RWPE2 (cell line): ENCODE data around the gene SMTNL2.

Experiments
- ATAC-seq: fragments of 200-7000 bp; cut with Tn5 transposase; 3 replicates; pipeline ENCODE4 v1.9.1; 2021; ENCODE audit warnings: low read depth
- DNase-seq: peaks from one replicate; pipeline ENCODE4 v3.0.0-alpha.2; 2020; ENCODE audit warnings: low spot score
- H3K27ac ChIP-seq: fragments of 450-650 bp; 2 replicates; pipeline ENCODE4 v1.5.1; 2017; ENCODE audit warnings: mild to moderate bottlenecking; ENCODE audit not compliant: poor library complexity, severe bottlenecking
- H3K27me3 ChIP-seq: fragments of 250-450 bp; sonication (Bioruptor Pico); 2 replicates; pipeline ENCODE4 v1.5.1; 2021; ENCODE audit warnings: mild to moderate bottlenecking, moderate library complexity; ENCODE audit not compliant: insufficient read depth, poor library complexity, severe bottlenecking
- H3K36me3 ChIP-seq: fragments of 250-450 bp; sonication (Bioruptor Pico); 2 replicates; pipeline ENCODE4 v1.5.1; 2020; ENCODE audit warnings: low read depth, mild to moderate bottlenecking, moderate library complexity
- H3K4me1 ChIP-seq: fragments of 250-450 bp; sonication (Bioruptor Pico); 2 replicates; pipeline ENCODE4 v1.5.1; 2021; ENCODE audit warnings: mild to moderate bottlenecking, moderate library complexity; ENCODE audit not compliant: insufficient read depth, poor library complexity, severe bottlenecking
- H3K4me3 ChIP-seq: fragments of 250-450 bp; sonication (Bioruptor Pico); 2 replicates; pipeline ENCODE4 v1.5.1; 2021; ENCODE audit warnings: mild to moderate bottlenecking, moderate library complexity; ENCODE audit not compliant: severe bottlenecking
- H3K9me3 ChIP-seq: fragments of 250-450 bp; sonication (Bioruptor Pico); 2 replicates; pipeline ENCODE4 v1.5.1; 2021; ENCODE audit warnings: mild to moderate bottlenecking, moderate library complexity; ENCODE audit not compliant: severe bottlenecking
- TF ChIP-seq, protein P1 (sequence below): fragments of 450-650 bp; IDR thresholded peaks from one replicate; pipeline ENCODE4 v1.5.1; 2017; ENCODE audit warnings: mild to moderate bottlenecking, moderate library complexity; ENCODE audit not compliant: poor library complexity, severe bottlenecking

SMTNL2 gene

DNA sequence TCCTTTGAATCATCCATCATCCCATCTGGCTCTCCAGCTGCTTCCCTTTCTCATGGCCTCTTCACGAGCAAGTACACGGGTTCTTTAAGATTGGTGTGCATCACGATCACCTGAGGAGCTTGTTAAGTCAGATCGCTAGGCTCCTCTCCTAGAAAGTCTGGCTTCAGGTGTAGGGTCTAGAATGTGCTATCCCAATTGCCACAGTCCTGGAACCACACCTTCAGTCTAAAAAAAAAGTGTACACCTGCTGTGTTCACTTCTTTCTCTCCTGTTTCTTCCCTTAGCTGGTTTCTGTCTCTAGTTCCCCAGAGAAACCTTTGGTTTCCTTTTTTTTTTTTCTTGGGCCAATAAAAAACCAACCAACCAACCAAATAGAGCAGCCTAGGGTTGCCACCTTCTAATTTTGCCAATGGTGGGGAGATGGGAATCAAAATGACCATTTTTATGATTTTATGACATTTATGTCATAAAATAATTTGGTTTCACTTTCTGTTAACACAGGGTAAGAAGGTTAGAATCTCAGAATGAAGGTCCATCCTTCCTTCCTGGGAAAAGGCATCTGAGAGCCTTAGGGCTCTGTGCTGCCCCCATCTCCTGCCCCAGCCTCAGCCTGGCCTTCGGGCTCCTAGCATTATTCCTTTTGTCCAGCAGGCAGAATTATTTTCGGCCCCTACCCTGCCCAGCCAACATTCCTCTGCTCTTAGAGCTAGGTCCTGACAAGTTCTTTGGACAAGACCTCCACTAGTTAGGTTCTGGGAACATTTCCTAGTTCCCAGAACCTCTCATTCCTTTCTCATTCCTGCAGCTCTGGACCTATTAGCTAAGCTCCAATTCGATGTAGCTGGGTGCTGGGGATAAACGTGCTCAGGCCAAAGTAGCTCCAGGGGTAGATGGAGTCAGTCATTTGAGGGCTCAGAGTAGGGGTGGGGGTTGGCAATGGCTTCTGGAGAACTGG lies 22.0 kb upstream of the SMTNL2 start:
- TF ChIP-seq, protein P1, sequence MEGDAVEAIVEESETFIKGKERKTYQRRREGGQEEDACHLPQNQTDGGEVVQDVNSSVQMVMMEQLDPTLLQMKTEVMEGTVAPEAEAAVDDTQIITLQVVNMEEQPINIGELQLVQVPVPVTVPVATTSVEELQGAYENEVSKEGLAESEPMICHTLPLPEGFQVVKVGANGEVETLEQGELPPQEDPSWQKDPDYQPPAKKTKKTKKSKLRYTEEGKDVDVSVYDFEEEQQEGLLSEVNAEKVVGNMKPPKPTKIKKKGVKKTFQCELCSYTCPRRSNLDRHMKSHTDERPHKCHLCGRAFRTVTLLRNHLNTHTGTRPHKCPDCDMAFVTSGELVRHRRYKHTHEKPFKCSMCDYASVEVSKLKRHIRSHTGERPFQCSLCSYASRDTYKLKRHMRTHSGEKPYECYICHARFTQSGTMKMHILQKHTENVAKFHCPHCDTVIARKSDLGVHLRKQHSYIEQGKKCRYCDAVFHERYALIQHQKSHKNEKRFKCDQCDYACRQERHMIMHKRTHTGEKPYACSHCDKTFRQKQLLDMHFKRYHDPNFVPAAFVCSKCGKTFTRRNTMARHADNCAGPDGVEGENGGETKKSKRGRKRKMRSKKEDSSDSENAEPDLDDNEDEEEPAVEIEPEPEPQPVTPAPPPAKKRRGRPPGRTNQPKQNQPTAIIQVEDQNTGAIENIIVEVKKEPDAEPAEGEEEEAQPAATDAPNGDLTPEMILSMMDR = no peak
- H3K4me3 ChIP-seq = no peak overlapping the region
- no peaks in the 10 kb centered on the region for H3K9me3 ChIP-seq
- H3K27me3 ChIP-seq = no peaks in the 10 kb centered on the region
- DNase-seq (no peak), ATAC-seq (no peak)
- H3K36me3 ChIP-seq = no peaks in the 10 kb centered on the region
- no peak overlapping the region for H3K27ac ChIP-seq
- H3K4me1 ChIP-seq = peaks cover 10% of the 10 kb centered on the region

DNA sequence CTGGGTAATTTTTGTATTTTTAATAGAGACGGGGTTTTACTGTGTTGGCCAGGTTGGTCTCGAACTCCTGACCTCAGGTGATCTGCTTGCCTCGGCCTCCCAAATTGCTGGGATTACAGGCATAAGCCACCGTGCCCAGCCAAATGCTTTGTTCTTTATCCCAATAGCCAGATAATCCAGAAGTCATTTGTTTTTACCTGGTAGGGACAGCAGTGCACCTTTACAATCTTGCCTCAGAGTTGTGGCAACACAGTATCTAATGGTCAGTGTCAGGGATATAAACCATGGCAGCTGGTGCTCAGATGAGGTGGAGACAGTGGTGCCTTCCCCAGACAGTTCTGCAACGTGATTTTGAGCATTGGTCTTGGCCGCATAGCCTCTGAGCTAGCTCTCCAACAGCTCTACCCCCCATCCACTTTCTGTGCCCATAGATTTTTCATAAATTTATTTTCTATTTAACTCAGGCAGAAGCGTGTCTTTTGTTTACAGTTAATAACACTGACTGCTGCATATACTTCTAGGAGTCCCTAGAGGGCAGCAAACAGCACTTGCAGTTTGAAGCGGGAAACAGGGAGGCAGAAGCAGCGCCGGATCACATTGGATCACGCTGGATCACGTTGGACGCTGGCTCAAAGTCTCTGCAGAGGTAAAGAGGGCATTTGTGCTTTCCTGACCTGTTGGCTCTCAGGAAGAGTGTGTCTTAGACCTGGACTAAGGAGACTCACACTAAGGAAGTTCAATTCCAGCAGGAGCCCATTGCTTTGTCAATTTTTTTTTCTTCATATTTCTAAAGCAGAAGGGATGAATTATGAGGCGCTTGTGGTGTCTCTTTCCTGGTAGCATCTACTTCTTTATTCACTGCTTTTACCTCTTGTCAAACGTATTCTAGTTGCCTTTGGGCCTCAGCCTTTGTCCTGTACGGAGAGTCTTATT lies 18.9 kb upstream of the SMTNL2 start:
- TF ChIP-seq, protein P1 = peak; percentile 88
- Histone ChIP-seq H3K9me3 (no peaks in the 10 kb centered on the region), H3K27me3 (no peaks in the 10 kb centered on the region), H3K27ac (no peak overlapping the region), H3K36me3 (no peaks in the 10 kb centered on the region), H3K4me1 (peaks cover 6% of the 10 kb centered on the region), H3K4me3 (no peak overlapping the region)
- ATAC-seq (peak; percentile 80), DNase-seq (peak; percentile 69)

DNA sequence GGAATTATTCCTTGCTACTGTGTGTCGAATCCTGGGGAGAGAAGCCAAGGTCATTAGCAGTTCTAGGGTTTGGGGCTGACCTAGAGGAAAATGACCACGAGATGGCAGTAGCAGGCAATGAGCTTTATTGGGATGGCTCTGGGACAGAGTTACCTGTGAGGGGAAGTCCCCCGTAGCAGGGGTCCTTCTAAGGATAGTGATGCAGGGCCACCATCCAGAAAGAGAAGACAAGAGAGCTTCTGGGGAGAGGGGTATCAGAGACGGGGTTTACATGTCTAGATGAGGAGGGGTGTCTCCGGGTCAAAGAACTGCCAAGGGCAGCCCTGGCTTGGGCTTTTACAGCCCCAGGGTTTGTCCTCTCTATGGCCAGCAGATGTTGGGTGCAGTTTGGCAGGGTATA lies 17.5 kb upstream of the SMTNL2 start:
- H3K4me3 ChIP-seq = no peak overlapping the region
- no peaks in the 10 kb centered on the region for H3K36me3 ChIP-seq
- no peaks in the 10 kb centered on the region for H3K9me3 ChIP-seq
- TF ChIP-seq, protein P1 = peak; percentile 83
- H3K27ac ChIP-seq = no peak overlapping the region
- H3K4me1 ChIP-seq = peaks cover 5% of the 10 kb centered on the region
- DNase-seq (no peak), ATAC-seq (peak; percentile 81)
- H3K27me3 ChIP-seq = no peaks in the 10 kb centered on the region

DNA sequence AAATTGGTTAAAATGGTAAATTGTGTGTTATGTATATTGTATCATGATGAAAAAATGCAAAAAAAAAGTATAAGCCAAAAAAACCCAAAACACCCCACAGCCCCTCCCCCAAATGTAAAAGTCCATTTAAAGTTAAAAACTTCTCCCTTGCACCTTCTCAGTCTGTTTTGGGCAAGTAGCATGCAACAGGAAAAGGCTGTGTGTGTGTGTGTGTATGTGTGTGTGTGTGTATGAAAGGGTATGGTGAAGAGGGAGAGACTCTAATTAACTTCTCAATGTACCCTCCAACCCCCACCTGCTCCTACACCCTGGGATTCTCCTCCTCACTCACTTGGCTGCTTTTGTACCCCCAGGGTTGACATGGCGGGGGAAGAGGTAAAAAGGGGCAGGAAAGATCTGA lies 14.7 kb upstream of the SMTNL2 start:
- Histone ChIP-seq H3K9me3 (no peaks in the 10 kb centered on the region), H3K4me1 (no peaks in the 10 kb centered on the region), H3K27me3 (no peaks in the 10 kb centered on the region), H3K27ac (no peak overlapping the region), H3K4me3 (no peak overlapping the region), H3K36me3 (no peaks in the 10 kb centered on the region)
- ATAC-seq (no peak), DNase-seq (no peak)
- TF ChIP-seq, protein P1 = no peak
